Vagina (tissue), 2 donors: Measurements from ENCODE around the gene DLG5.

Experiments used
- CTCF ChIP-seq, 3 experiments: fragments of 450-650 bp in 2 of 3; fragments of 200-600 bp in 1 of 3; sonication (generic) in 1 of 3; IDR thresholded peaks; one replicate each; pipeline ENCODE4 v1.5.1; 2017 to 2019; ENCODE audit warnings: antibody characterized with exemption in 3 of 3, mild to moderate bottlenecking in 2 of 3, moderate library complexity in 2 of 3
- POLR2A ChIP-seq, 2 donors: fragments of 450-650 bp; IDR thresholded peaks; one replicate each; pipeline ENCODE4 v1.6.1; 2017; ENCODE audit warnings: antibody characterized with exemption in 2 of 2, mild to moderate bottlenecking in 2 of 2, moderate library complexity in 2 of 2
- POLR2AphosphoS5 ChIP-seq, 2 donors: sonication (generic); formaldehyde crosslinking; IDR thresholded peaks; one replicate each; pipeline ENCODE4 v1.9.0; 2017; ENCODE audit warnings: antibody characterized with exemption in 2 of 2, mild to moderate bottlenecking in 2 of 2, low read depth in 1 of 2; ENCODE audit not compliant: insufficient read depth in 1 of 2

- no peak for TF ChIP-seq CTCF (IDR thresholded peaks at IDR 0.05)
- TF ChIP-seq POLR2AphosphoS5 (IDR thresholded peaks at IDR 0.05; ENCODE audit: insufficient read depth in 1 of 2, low read depth in 1 of 2) = no peak
- TF ChIP-seq POLR2A (IDR thresholded peaks at IDR 0.05) = no peak
Observed at GRCh38 chr10:77771450-77771849, 155.1 kb downstream of the DLG5 start.
